HG03064 (cell line): ENCODE results near the gene NUDCD3.

Experiments
- ATAC-seq: cut with Tn5 transposase; IDR thresholded peaks from one replicate; pipeline ENCODE4 v1.9.1; 2021; ENCODE audit warnings: low read depth; ENCODE audit not compliant: unreplicated experiment

NUDCD3 gene

DNA sequence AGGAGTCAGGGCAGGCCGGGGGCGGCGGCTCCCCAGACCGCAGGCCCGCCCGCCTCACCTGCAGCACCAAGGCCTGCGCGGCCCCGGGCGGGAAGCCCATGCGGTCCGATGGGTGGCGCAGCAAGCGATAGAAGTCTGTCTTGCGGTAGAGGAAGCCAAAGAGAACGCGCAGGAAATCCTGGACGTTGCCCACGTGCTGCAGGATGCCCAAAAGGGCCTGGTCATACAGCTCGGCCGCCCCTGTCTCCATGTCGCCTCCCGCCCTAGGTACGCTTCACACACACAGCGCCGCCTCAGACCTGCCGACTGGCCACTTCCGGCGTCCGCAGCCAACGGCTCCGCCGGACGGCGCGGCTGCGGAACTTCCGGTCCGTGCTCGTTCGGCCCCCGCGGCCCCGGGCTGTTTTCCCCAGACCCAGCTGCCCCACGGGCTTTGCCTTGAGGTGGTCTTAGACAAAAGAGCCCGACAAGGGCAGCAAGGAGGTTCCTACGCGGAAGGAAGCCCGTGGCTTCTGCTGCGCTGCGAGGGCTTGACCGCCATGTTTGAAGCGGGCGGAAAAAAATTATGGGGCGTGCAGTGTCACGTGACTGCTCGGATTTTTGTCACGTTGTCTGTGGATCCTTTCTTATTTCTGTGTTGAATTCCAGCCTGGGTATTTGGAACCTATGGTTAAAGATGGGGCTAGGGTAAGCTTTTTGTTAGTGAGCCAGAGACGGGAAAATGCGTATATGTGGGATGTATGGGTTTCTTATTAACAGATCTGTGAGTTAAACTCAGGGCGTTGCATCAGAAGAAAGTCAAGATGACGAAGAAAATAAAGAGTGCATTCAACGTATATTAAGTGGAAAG lies at the start of gene NUDCD3:
Gene NUDCD3 (minus strand): TSS at position 308 of the 850 bp plus-strand sequence. CDS start 58 bp downstream, at position 250.
- peak; percentile 94 for ATAC-seq

DNA sequence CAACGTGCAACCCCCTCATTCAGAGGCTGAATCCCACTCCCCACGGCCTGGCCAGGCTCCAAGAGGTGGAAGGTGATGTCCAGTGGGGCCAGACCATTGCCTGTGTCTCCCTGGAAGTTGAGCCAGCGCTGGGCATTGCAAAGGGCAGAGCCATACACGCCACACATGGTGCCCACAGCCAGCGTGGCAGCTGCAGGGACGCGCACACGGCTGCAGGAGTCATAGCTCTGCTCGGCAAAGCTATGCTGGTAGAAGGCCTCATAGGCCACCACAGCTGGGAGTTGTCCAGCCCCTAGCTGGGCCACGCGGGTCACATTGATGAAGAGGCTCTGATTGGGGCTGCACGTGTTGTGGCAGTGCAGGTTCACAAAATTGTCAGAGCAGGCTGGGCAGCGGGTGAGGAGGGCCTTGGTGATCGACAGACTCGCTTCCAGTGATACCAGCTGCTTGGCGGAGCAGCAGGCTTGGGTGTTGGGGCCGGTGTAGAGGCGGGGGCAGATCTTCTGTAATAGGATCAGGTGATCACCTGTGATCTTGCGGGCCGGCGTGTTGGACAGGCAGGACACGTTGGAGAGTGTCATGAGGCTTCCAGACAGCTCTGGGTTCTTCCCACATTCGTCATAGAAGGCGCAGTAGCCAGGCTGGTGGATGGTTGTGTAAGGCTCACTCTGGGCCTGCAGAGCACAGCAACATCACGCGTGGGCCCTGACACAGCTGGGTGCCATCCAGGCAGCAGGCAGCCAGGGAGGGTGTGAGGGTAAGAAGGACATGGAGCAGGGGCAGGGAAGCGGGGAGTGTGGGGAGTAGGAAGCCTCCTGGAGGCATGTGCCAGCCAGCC lies 49.4 kb upstream of the NUDCD3 start:
- no peak for ATAC-seq

DNA sequence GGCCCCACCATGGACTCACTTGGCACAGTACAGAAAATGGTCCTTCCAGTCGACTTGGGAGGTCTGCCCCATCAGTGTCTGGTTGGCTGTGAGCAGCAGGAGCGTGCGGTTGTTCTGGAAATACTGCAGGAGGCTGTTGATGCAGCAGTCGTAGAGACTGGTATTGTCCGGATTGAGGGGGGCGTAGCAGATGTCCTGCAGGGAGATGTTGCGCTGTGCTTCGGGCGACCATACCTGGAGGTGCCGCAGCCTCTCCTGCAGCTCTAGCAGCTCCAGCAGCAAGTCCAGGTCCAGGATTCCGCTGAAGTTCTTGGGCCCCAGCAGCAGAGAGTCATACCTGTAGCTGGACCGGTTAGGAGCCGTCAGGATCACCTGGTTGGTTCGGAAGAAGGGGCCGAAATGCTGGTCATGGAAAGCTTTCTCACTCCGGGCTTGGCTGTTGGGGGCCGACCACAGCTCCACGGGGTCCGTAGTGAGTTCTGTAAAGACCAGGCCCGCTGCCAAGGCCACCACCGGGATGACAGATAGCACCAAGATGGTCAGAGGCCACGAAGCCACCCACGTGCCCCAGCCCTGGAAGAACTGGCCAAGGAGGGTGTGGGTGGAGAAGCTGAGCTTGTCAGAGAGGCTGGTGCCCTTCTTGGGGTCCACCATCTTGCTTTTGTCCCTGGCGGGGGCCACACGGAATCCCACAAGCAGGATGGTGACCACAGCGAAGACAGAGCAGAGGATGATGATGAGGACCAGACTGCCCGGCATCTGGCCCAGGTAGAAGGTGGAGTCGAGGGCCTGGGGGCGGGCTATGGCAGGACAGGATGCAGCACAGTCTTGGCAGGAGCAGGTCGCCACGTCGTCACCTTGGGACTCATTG lies 48.6 kb upstream of the NUDCD3 start:
- no peak for ATAC-seq

DNA sequence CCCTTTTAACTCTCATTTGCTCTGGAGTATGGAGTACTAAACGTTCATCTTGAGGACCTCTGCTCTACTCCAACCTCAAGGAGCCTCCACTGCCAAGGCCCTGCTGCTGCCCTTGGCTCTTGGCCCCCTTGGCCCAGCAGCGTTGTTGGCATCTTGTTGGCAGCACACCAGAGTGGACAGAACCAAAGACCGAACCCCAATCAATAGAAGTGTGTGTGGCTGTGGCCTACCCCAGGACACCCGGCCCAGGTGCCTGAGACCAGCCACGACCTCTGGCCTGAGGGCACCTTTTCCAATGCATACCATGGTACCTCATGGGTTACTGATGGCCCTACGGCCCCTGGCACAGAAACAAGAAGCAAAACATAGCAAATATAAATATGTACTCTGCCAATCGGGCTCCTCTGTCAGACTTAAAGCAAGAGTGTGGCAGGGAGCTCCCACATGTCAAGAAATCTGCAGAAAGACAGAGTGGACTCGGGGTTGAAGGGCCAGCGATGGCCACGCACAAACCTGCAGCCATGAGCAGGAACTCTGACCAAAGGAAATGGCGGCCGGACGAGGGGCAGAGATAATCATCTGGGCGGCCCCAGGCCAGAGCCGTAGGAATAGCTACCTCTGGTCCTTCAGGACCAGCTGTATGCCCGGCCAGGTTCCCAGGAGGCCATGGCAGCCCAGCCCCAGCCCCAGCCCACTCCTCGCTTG lies 47.8 kb upstream of the NUDCD3 start:
- no peak for ATAC-seq

DNA sequence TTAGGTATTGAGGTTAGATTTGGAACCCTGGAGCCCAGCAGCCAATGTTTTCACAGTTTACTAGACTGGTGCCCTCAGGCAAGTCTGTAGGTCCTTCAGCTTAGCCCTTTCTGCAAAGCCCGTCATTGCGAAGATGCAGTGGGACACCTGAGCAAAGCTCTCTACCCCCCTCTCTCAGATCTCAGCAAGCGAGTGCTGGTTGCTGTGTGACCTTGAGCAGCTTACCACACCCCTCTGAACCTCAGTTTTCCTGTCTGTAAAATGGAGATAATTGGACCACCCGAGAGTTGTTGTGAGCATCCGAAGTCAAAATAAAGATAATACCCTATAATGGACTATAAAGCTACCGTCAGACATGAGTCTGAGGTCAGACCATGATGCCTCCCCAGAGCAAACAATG lies 47.0 kb upstream of the NUDCD3 start:
- ATAC-seq: no peak

DNA sequence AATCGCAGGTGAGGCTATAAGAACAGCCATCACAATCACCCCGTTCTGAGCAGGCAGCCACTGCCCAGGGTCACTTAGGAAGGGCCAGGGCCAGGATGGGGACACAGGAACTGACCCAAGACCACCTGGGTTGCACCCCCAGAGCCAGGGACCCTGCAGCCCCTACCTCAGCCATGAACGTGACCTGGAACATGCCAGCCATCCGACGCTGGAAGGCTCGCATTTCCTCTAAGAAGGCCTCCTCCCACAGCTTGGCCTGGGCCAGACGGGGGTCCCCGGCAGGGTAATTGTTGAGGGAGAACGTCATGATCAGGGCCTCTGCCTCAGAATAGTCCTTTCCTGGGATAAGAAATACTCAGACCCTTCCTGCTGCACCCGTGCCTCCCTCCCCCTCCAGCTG lies 45.6 kb upstream of the NUDCD3 start:
- ATAC-seq: no peak

DNA sequence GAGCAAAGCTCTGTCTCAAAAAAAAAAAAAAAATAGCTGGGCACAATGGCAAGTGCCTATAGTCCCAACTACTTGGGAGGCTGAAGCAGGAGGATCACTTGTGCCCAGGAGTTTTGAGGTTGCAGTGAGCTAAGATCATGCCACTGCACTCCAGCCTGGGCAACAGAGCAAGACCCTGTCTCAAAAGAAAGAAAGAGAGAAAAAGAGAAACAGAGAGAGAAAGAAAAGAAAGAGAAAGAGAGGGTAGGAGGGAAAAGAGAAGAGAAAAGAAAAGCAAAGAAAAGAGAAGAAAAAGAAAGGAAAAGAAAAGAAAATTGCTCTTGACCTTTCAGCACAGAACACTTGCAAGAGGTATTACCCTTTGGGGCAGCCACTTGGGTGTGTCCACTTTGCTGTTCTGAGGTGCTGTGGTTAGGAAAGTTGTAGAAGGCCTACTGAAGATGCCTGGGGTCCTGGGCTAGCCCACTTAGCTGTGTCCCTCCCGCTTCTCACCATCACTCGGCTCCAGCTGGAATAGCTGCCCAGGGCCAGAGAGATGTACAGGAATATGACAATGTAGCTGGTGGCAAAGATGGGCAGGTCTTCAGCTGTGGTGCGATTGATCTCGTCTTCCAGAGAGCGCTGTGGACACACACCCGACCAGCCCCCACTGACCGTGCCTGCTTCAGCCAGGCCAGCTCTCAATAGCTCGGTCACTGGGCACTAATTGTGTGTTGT lies 45.0 kb upstream of the NUDCD3 start:
- ATAC-seq: no peak

DNA sequence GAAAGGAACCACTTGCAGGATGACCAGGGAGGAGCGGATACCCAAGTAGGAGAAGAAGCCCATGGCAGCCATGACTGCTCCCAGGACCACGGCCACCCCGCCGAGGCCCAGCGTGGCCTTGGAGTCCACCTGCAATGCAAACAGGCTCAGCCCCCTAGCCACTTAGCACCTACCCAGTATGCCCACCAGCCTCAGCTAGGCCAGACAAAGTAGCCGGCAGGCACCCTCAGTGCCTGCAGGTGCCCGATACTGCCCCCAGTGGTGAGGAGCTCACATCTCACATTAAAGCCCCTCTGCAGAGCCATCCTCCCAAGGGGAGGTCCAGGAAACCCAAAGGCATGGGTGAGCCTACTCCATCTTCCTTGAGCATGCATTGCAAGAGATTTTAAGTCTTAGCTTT lies 44.0 kb upstream of the NUDCD3 start:
- no peak for ATAC-seq

DNA sequence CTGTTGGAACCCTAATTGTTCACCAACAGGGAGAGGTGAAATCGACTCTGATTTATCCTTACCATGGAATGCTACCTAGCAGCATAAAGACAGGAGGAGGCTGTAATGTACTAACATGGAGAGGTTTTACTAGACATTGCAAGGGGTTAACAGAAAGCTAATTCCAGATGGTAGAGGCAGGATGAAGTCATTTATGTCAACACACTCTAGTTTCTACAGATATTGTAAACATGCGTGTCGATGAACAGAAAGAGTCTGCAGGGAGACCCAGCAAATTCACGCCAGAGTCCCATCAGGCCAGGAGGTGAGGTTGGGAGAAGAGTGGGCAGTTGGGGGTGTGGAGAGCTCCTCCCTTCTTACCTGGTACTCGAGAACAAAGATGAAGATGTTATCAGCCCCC lies 43.6 kb upstream of the NUDCD3 start:
- ATAC-seq: no peak

DNA sequence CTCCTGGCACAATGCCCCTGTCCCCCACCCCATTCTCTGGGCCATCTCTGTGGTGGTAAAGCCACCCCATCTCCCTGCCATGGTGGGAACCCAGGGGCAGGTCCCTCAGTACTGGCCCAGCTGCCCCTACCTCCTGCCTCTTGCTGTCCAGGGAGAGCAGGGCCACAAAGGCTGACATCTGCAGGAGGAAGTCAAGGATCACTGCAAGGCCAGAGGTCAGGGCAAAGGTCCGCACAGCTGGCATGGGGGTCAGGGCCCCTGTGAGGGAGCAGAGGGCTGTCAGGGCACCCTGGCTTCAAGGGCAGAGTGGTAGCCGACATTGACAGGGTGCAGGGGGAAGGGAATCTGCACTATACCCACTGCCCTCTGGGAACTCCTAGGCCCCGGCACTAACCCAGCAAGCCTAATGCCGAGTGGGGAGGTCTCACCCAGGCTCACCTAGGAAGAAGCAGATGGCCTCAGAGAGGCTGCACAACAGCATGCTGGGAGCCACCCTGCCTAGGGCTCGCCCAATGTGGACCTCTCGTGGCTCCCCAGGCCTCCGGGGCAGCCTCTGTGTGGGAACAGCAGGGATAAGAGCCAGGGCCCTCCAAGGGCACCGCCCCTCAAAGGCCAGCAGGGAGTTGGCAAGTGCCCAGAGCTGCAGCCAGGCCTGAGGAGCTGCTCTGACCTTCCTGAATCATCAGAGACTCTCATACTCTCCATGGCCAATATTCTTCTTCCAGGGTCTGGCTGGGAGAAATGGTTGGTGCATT lies 43.0 kb upstream of the NUDCD3 start:
- no peak for ATAC-seq

DNA sequence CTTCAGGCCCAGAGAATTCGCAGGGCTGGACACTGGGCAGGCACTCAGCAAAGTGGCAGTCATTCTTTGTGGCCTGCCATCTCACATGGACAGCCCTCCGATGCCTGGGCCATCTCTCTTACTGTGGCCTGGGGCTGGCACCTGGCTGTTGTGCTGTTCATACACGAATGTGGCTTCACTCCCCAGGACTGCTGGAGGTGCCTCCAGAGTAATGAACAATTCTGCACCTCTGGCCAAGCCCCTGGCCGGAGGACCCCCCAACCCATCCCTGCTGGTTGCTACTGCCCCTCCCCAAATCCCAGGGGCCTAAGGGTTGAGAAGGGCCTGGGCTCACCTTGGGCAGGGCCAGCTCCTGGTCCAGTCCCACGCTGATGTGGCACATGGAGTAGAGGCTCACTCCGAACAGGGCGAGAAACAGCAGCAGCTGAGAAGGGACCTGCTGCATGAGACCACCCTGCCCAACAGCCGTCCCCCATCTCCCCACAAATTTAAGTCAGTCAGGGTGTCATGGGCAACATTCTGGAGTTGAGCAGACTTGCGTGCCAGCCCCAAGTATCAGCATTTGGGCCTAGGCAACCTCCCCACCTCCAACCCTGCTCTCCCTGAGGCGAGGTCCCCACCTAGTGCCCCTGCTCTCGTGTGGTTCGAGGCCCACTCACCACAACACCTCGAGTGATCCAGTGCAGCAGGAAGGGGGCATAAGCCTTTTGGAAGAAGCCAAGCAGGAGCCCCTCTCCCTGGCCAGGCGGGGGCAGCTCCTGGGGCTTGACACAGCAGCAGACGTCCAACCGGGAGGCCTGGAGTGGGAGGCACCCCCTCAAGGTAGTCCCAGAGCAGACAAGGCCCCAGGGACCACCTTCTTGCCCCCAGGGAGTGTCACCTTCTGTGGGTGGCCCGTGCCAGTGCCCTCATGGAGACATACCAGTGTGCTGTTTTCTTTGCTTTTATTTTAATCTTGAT lies 41.2 kb upstream of the NUDCD3 start:
- ATAC-seq: no peak

DNA sequence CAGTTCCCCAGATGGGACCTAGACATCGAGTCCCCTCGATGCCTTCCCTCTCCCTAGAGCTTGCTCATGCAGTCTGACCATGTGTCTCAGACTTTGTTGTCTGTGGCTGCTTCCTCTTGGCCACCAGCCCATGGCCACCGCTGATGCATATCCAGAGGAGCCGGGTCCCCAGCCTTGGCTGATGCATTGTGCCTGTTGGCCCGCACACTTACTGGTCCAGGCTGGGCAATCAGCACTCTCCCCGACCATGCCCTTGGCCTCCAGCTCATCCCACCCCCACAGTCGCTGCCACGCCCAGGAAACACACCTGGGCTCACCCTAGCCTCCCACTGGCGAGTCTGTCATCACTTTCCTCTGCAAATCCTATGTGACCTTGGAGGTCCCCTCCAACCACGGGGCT lies 40.5 kb upstream of the NUDCD3 start:
- ATAC-seq: no peak

DNA sequence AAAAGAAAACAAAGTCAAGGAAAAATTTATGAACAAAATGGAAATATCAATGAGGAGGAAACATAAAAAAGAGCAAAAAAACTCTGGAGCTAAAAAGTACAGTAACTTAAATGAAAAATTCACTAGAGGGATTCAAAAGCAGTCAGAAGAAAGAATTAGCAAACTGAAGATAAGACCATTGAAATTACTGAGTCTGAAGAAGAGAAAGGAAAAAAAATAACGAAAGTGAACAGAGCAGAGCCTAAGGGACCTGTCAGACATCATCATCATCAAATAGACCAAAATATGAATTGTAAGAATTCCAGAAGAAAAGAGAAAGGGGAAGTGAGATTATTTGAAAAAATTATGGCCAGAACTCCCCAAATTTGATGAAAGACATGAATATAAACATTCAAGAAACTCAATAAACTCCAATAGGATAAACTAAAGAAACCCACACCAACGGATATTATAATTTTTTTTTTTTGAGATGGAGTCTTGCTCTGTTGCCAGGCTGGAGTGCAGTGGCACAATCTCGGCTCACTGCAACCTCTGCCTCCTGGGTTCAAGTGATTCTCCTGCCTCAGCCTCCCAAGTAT lies 34.4 kb upstream of the NUDCD3 start:
- no peak for ATAC-seq

DNA sequence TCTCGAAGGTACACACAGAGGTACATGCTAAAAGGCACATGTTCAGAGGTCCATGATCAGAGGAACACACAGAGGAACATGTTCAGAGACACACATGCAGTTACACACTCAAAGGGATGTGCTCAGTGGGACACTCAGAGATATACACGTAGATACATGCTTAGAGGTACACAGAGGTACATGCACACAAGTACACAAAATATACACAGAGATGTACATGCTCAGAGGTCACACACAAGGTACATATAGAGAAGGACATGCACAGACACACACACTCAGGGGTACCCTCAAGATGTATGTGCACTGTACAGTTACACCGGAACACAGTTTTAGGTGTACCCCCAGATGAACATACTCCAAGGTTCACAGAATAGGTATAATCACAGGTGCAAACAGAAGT lies 31.9 kb upstream of the NUDCD3 start:
- ATAC-seq: no peak

DNA sequence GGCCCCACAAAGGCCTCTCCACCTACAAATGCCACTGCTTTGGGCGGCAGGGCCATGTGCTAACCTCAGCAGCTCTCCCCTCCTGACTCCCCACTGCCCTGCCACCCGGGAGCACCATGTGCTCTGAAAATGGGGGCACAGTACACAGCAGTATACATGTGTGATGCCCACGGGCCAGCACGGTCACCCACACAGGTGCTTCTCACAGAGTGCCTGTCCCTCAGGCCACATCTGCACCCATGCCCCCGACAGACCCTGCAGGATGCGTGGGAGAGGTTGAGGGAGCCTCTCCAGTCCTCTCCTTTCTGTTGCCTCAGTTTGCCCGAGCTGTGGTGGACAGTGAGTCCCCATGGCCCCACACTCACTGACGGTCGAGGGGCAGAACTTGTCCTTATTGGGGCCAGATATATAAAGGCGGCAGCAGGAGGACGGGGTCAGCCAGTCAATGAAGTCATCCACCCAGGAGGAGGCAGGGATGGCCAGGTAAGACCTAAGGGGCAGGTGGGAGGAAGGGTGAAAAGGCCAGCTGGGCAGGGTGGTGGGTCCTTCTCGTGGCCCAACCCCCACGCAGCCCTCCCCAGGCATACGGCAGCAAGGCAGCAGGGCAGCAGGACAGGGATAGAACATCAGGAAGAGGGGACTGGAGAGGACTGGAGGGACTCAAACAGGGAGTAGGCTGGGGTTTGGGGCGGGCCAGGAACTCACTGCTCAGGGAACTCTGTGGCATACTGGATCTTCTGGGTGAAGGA lies 31.1 kb upstream of the NUDCD3 start:
- no peak for ATAC-seq

DNA sequence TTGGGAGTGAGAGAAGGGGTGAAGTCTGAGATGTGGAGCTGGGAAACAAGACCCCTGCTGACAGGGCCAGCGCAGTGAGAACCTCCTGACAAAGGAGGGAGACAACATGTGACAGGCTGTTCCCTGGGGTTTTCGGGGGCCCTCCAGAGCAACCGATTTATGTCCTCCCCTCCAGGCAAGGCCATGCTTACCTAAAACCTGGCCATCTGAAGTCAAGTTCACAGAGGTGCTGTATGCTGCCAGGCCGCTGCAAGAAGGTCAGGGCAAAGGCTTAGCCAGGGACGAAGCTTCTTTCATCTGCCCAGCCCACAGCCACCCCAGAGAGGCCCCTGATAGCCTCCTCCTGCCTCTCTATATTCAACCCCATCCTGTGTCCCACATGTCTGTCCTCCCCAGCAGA lies 30.1 kb upstream of the NUDCD3 start:
- ATAC-seq: no peak

DNA sequence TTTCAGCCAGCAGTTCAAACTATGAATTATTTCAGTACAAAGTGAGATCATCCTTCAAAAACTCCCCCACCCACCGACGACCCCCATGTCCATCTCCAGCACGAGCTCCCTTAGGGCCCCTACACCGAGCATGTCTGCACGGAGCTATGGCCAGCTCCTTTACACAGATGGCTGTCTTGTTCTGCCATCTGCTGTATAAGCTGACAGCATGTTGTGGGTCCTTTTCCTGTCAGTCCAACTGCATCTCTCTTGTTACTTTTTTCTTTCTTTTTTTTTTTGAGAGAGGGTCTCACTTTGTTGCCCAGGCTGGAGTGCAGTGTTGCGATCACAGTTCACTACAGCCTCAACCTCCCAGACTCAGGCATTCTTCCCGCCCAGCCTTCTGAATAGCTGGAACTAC lies 29.1 kb upstream of the NUDCD3 start:
- ATAC-seq: no peak
